Hepatocyte (in vitro differentiated cells): ENCODE measurements around the gene SLC9A3.

Experiments used
- EZH2 ChIP-seq: fragments of 200-600 bp; sonication (generic); IDR thresholded peaks from 2 replicates; pipeline ENCODE4 v1.6.1; 2016; ENCODE audit warnings: antibody characterized with exemption, mild to moderate bottlenecking, borderline replicate concordance
- EZH2phosphoT487 ChIP-seq: fragments of 200-600 bp; sonication (generic); IDR thresholded peaks from one replicate; pipeline ENCODE4 v1.6.1; 2018; ENCODE audit warnings: antibody characterized with exemption, mild to moderate bottlenecking, low read depth, moderate library complexity; ENCODE audit not compliant: unreplicated experiment, severe bottlenecking
- TF ChIP-seq, protein P1 (sequence below): fragments of 200-600 bp; sonication (generic); IDR thresholded peaks from 2 replicates; pipeline ENCODE4 v1.5.1; 2016; ENCODE audit warnings: antibody characterized with exemption, mild to moderate bottlenecking; ENCODE audit not compliant: poor library complexity

GRCh38 chr5:440401-441201, 83.6 kb downstream of the SLC9A3 start:
- TF ChIP-seq, protein P1, sequence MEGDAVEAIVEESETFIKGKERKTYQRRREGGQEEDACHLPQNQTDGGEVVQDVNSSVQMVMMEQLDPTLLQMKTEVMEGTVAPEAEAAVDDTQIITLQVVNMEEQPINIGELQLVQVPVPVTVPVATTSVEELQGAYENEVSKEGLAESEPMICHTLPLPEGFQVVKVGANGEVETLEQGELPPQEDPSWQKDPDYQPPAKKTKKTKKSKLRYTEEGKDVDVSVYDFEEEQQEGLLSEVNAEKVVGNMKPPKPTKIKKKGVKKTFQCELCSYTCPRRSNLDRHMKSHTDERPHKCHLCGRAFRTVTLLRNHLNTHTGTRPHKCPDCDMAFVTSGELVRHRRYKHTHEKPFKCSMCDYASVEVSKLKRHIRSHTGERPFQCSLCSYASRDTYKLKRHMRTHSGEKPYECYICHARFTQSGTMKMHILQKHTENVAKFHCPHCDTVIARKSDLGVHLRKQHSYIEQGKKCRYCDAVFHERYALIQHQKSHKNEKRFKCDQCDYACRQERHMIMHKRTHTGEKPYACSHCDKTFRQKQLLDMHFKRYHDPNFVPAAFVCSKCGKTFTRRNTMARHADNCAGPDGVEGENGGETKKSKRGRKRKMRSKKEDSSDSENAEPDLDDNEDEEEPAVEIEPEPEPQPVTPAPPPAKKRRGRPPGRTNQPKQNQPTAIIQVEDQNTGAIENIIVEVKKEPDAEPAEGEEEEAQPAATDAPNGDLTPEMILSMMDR = no peak
- no peak for TF ChIP-seq EZH2
- no peak for TF ChIP-seq EZH2phosphoT487
